ENCODE measurements around the gene PAPOLA. TPM values are rescaled to one million over a fixed set of nuclear protein-coding genes. Genes with fewer than 3 reads are reported as not detected.

The PAPOLA gene
- total RNA-seq, 2 experiments from 2014 or later, result 156 to 189 TPM

DNA sequence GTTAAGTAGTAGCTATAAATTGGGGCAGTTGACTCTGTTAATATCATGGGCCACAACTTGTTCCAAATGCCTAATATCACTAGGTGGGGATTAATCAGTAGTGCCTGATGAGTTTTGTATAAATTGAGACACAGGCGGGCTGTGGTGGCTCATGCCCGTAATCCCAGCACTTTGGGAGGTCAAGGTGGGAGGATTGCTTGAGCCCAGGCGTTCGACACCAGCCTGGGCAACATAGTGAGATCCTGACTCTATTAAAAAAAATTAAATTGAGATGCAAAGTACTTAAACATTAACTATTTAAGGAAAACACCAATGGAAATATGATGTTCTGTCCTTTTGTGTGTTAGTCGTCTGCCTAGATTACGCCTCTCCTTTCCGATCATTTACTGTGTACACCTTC, 9.0 kb downstream of the PAPOLA start:
- ATAC-seq (no peak), DNase-seq (no peak)
- H3K9me3 Mint-ChIP-seq (ENCODE audit: low read depth), result no peaks in the 10 kb centered on the region
- no peak overlapping the region for H3K27ac Mint-ChIP-seq
- H3K36me3 Mint-ChIP-seq, result peaks cover 1% of the 10 kb centered on the region
- no peak overlapping the region for H3K4me3 Mint-ChIP-seq
- no peaks in the 10 kb centered on the region for H3K27me3 Mint-ChIP-seq
- H3K4me1 Mint-ChIP-seq, result peaks cover 52% of the 10 kb centered on the region
- CTCF ChIA-PET, result no interaction called here

- no peaks in the 10 kb centered on the region for H3K27me3 Mint-ChIP-seq
- CTCF ChIA-PET, result no interaction called here
- DNase-seq, result no peak
Observed at GRCh38 chr14:96511667-96512066, 9.5 kb downstream of the PAPOLA start.

GRCh38 chr14:96512122-96512521, 9.9 kb downstream of the PAPOLA start:
- no peak overlapping the region for H3K4me3 Mint-ChIP-seq
- CTCF ChIA-PET, result no interaction called here

More at GRCh38 chr14:96511667-96512066, 9.5 kb downstream of the PAPOLA start:
- Mint-ChIP-seq H3K4me1 (peaks cover 51% of the 10 kb centered on the region), H3K27ac (no peak overlapping the region), H3K9me3 (ENCODE audit: low read depth) (no peaks in the 10 kb centered on the region), H3K4me3 (no peak overlapping the region), H3K36me3 (no peaks in the 10 kb centered on the region)
- no peak for ATAC-seq

GRCh38 chr14:96512602-96513397, 10.6 kb downstream of the PAPOLA start:
- DNase-seq (no peak), ATAC-seq (no peak)
- CTCF ChIA-PET, result no interaction called here
- Mint-ChIP-seq H3K4me1 (peaks cover 62% of the 10 kb centered on the region), H3K9me3 (ENCODE audit: low read depth) (no peaks in the 10 kb centered on the region), H3K27ac (no peak overlapping the region), H3K4me3 (no peak overlapping the region), H3K36me3 (no peaks in the 10 kb centered on the region), H3K27me3 (no peaks in the 10 kb centered on the region)

More at GRCh38 chr14:96512122-96512521, 9.9 kb downstream of the PAPOLA start:
- Mint-ChIP-seq H3K9me3 (ENCODE audit: low read depth) (no peaks in the 10 kb centered on the region), H3K36me3 (no peaks in the 10 kb centered on the region), H3K27me3 (no peaks in the 10 kb centered on the region), H3K27ac (no peak overlapping the region), H3K4me1 (peaks cover 55% of the 10 kb centered on the region)
- no peak for ATAC-seq
- no peak for DNase-seq

DNA sequence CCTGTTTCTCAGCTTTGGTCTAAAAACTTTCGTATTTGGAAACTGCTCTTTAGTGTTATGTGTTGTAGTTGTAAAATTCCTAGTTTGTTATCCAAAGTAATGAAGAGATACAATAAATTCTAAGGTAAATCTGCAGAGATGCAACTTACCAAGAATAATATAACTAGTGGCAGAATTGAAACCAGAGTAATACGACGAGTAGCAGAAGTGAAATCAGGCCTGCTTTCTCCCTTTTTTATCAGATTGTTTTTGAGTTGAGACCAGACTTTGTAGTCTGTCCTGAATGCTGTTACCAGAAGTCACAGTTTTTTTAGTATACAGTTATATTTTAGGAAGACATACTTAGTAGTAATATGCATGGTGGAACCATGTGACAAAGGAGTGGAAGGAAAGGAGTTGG, 12.5 kb downstream of the PAPOLA start:
- CTCF ChIA-PET, result no interaction called here
- ATAC-seq, result no peak
- Mint-ChIP-seq H3K27ac (no peak overlapping the region), H3K27me3 (no peaks in the 10 kb centered on the region), H3K4me1 (peaks cover 49% of the 10 kb centered on the region), H3K4me3 (no peak overlapping the region), H3K36me3 (no peaks in the 10 kb centered on the region), H3K9me3 (ENCODE audit: low read depth) (no peaks in the 10 kb centered on the region)
- DNase-seq, result no peak

DNA sequence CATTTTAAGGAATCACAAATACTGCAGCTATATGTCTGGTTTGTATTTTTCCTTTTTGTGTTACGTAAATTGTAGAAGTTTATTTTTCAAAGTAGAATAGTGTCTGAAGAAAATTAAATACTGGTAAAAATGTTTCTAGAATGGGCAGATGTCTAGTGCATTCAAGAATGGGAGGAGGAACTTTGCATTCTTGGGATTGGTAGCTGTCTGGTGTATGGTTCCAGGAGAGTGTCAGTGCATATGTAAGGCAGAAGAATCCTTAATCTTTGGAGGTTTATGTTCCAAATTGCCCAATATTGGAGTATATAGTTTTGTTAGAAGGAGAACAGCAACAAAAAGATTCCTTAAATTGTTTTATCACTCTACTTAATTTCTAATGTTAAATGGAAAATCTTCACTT, 13.5 kb downstream of the PAPOLA start:
- DNase-seq, result no peak
- Mint-ChIP-seq H3K36me3 (no peaks in the 10 kb centered on the region), H3K9me3 (ENCODE audit: low read depth) (no peaks in the 10 kb centered on the region), H3K4me3 (no peak overlapping the region), H3K27me3 (no peaks in the 10 kb centered on the region), H3K4me1 (peaks cover 42% of the 10 kb centered on the region), H3K27ac (no peak overlapping the region)
- CTCF ChIA-PET, result no interaction called here
- no peak for ATAC-seq

GRCh38 chr14:96516351-96516750, 14.2 kb downstream of the PAPOLA start:
- CTCF ChIA-PET, result no interaction called here
- peaks cover 42% of the 10 kb centered on the region for H3K4me1 Mint-ChIP-seq

GRCh38 chr14:96519970-96520369, 17.8 kb downstream of the PAPOLA start:
- H3K4me3 Mint-ChIP-seq, result no peak overlapping the region
- peaks cover 23% of the 10 kb centered on the region for H3K4me1 Mint-ChIP-seq
- H3K27ac Mint-ChIP-seq, result no peak overlapping the region
- DNase-seq (no peak), ATAC-seq (no peak)
- H3K27me3 Mint-ChIP-seq, result no peaks in the 10 kb centered on the region
- CTCF ChIA-PET, result no interaction called here
- peaks cover 10% of the 10 kb centered on the region for H3K36me3 Mint-ChIP-seq
- no peaks in the 10 kb centered on the region for H3K9me3 Mint-ChIP-seq (ENCODE audit: low read depth)

More at GRCh38 chr14:96516351-96516750, 14.2 kb downstream of the PAPOLA start:
- DNase-seq, result no peak
- Mint-ChIP-seq H3K27me3 (no peaks in the 10 kb centered on the region), H3K9me3 (ENCODE audit: low read depth) (no peaks in the 10 kb centered on the region), H3K4me3 (no peak overlapping the region), H3K27ac (no peak overlapping the region), H3K36me3 (no peaks in the 10 kb centered on the region)
- ATAC-seq, result no peak

- peaks cover 24% of the 10 kb centered on the region for H3K36me3 Mint-ChIP-seq
- no peaks in the 10 kb centered on the region for H3K9me3 Mint-ChIP-seq (ENCODE audit: low read depth)
- H3K4me3 Mint-ChIP-seq, result no peak overlapping the region
- H3K27me3 Mint-ChIP-seq, result no peaks in the 10 kb centered on the region
- H3K4me1 Mint-ChIP-seq, result no peaks in the 10 kb centered on the region
- ATAC-seq, result no peak
- no peak overlapping the region for H3K27ac Mint-ChIP-seq
- CTCF ChIA-PET, result interaction anchor here (0.7 to 0.9 kb wide), 2 partner anchors 41 to 216 kb away, joined by 3 to 4 read pairs; no protein-coding TSS in a partner anchor
- no peak for DNase-seq
Observed at GRCh38 chr14:96525452-96525851, 23.3 kb downstream of the PAPOLA start.

DNA sequence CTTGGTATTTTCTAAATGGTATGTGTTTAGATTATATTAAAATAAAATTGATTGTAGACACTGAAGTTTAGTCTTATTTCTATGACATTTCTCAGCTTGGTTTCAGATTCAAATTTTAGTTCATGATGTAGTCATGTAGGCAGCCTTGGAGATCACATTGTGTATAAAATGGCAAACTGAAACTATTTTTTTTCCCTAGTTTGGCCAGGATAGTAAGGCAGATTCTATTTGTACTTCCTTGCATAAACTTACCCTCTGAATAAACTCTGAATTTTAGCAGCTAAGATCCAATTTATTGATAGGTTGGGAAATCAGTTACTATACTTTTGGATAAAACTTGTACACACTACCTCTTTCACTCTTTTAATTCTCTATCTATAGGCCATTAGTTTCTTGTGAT, 30.4 kb downstream of the PAPOLA start:
- no peaks in the 10 kb centered on the region for H3K27me3 Mint-ChIP-seq
- DNase-seq, result no peak
- no peak overlapping the region for H3K27ac Mint-ChIP-seq
- CTCF ChIA-PET, result no interaction called here
- no peak overlapping the region for H3K4me3 Mint-ChIP-seq
- peaks cover 5% of the 10 kb centered on the region for H3K4me1 Mint-ChIP-seq
- peaks cover 37% of the 10 kb centered on the region for H3K36me3 Mint-ChIP-seq
- H3K9me3 Mint-ChIP-seq (ENCODE audit: low read depth), result no peaks in the 10 kb centered on the region
- ATAC-seq, result no peak

- Mint-ChIP-seq H3K36me3 (peaks cover 36% of the 10 kb centered on the region), H3K4me3 (no peak overlapping the region), H3K9me3 (ENCODE audit: low read depth) (no peaks in the 10 kb centered on the region), H3K27ac (peak overlapping the region; percentile 64), H3K4me1 (peaks cover 14% of the 10 kb centered on the region), H3K27me3 (no peaks in the 10 kb centered on the region)
- ATAC-seq (no peak), DNase-seq (no peak)
- CTCF ChIA-PET, result interaction anchor here (1.6 to 2.1 kb wide), 2 partner anchors 15 to 39 kb away, joined by 3 to 5 read pairs; no protein-coding TSS in a partner anchor
Observed at GRCh38 chr14:96536807-96537206, 34.6 kb downstream of the PAPOLA start.

DNA sequence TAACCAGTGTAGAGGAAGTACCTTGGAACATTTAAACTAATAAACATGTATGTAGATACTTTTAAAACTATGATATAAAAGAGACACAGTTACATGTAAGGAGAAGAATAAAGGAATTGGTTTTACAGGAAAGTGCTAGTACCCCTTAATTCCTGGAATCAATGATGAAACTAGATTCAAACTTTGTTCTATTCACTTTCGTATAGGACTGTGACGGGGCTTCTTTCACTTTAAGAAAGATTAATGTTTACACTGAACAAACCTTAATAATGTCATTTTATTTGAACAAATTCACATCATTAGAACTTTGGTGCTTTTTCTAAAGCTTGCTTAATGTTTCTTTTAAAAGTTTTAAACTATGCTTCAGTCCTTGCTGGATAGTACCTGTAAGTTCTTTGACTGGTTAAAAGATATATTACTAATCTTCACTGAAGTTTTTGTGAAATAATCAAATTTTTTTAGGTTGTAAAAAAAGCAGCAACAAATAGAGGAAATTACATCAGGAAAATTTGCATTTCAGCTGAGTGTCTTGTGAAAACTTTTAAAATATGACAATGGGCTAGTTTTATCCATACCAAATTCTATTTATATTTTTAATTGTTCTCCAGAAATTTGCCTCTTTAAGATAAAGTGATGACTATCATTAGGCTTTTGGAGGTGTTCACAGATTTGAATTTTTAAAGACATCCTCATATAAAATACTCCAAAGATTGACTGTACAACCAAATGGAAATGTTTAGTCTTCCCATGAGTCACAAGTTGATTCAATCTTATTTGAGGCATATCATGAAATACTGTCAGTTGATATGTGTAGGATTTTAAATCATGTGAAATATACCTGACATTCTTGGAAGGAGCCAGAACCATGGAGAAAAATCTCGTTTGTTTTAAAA, 36.2 kb downstream of the PAPOLA start:
- no peak overlapping the region for H3K4me3 Mint-ChIP-seq
- CTCF ChIA-PET, result interaction anchor here (0.8 to 1.0 kb wide), 2 partner anchors 30 to 203 kb away, joined by 3 read pairs; no protein-coding TSS in a partner anchor
- ATAC-seq (no peak), DNase-seq (no peak)
- peaks cover 14% of the 10 kb centered on the region for H3K4me1 Mint-ChIP-seq
- no peaks in the 10 kb centered on the region for H3K9me3 Mint-ChIP-seq (ENCODE audit: low read depth)
- no peaks in the 10 kb centered on the region for H3K27me3 Mint-ChIP-seq
- H3K27ac Mint-ChIP-seq, result peak overlapping the region; percentile 69
- H3K36me3 Mint-ChIP-seq, result peaks cover 33% of the 10 kb centered on the region

DNA sequence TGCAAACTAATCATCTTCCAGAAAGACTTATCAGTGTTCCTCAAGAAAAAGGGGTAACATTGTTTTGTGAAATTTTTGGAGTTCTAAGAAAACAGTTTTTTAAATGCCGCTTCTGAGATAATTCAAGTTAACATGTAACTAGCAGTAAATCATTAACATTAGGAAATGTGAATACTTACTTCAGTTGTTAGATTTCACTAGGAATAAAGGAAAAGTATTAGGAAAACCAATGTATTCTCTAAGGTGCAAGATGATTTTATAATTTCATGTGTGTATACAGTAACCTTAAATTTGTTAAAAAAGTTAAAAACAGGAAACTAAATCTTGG, 36.8 kb downstream of the PAPOLA start:
- H3K4me3 Mint-ChIP-seq, result no peak overlapping the region
- peaks cover 33% of the 10 kb centered on the region for H3K36me3 Mint-ChIP-seq
- H3K4me1 Mint-ChIP-seq, result peaks cover 14% of the 10 kb centered on the region
- DNase-seq (no peak), ATAC-seq (no peak)
- no peaks in the 10 kb centered on the region for H3K27me3 Mint-ChIP-seq
- H3K27ac Mint-ChIP-seq, result no peak overlapping the region
- H3K9me3 Mint-ChIP-seq (ENCODE audit: low read depth), result no peaks in the 10 kb centered on the region
- CTCF ChIA-PET, result interaction anchor here (1.0 kb wide), 1 partner anchor 202 kb away, joined by 3 read pairs; no protein-coding TSS in a partner anchor

Data from activated CD8-positive, alpha-beta memory T cell treated with anti-CD3 and anti-CD28 coated beads, Interleukin-2, amount 10 ng/mL, durations not matched to agents 7 days and 5 days (primary cell).